Calu3 (cell line): ENCODE measurements around the gene CSTPP1. TPM values are rescaled to one million over a fixed set of nuclear protein-coding genes. Genes with fewer than 3 reads are reported as not detected.
"Not testable (repeated sequence)": the region's sequence is repeated elsewhere in the genome, so short reads cannot be mapped to it uniquely, and the experiment has no call there.

Experiments used
- BruUV-seq: library from RNA; stranded (reverse); fragments of 400-500 nt; replicated peaks from 2 replicates; lab custom pipeline; 2021; lab: Mats Ljungman, UMichigan
- CTCF ChIA-PET: fragments of 300-600 bp; sonication (Branson Sonifier 250); formaldehyde crosslinking; loops from one replicate; lab custom pipeline; 2022; ENCODE audit warnings: antibody characterized with exemption; lab: Charles Lee
- DNase-seq: peaks from one replicate; pipeline ENCODE4 v3.0.0; 2022
- H3K27ac Mint-ChIP-seq: one replicate; pipeline ENCODE4 v1.8.0; 2022; ENCODE audit warnings: mixed read lengths; ENCODE audit not compliant: unreplicated experiment
- H3K27me3 Mint-ChIP-seq: one replicate; pipeline ENCODE4 v1.8.0; 2022; ENCODE audit warnings: mixed read lengths; ENCODE audit not compliant: unreplicated experiment
- H3K36me3 Mint-ChIP-seq: one replicate; pipeline ENCODE4 v1.8.0; 2022; ENCODE audit warnings: mild to moderate bottlenecking, moderate library complexity, mixed read lengths; ENCODE audit not compliant: insufficient read depth, unreplicated experiment
- H3K4me1 Mint-ChIP-seq: one replicate; pipeline ENCODE4 v1.8.0; 2022; ENCODE audit warnings: mild to moderate bottlenecking, low read depth, mixed read lengths; ENCODE audit not compliant: unreplicated experiment
- H3K4me3 Mint-ChIP-seq: one replicate; pipeline ENCODE4 v1.8.0; 2022; ENCODE audit warnings: mild to moderate bottlenecking, low read depth, moderate library complexity, mixed read lengths; ENCODE audit not compliant: unreplicated experiment
- H3K9me3 Mint-ChIP-seq: one replicate; pipeline ENCODE4 v1.8.0; 2022; ENCODE audit warnings: low read depth, mixed read lengths; ENCODE audit not compliant: unreplicated experiment
- intact Hi-C: fragments of 100-400 bp; cut with micrococcal nuclease; formaldehyde crosslinking; loops from one replicate; pipeline ENCODE4 v1.10.0; 2022; ENCODE audit not compliant: unreplicated experiment
- total RNA-seq: library from RNA; stranded (reverse); gene quantifications from 2 replicates; pipeline ENCODE4 v1.2.3, GENCODE V29; 2022
- TF ChIP-seq, protein P1 (sequence below): fragments of 200-600 bp; IDR thresholded peaks from one replicate; pipeline ENCODE4 v1.8.0; 2022; ENCODE audit warnings: antibody characterized with exemption; ENCODE audit not compliant: unreplicated experiment

CSTPP1 gene
- total RNA-seq, 1 experiment from 2014 or later: 23.2 TPM

DNA sequence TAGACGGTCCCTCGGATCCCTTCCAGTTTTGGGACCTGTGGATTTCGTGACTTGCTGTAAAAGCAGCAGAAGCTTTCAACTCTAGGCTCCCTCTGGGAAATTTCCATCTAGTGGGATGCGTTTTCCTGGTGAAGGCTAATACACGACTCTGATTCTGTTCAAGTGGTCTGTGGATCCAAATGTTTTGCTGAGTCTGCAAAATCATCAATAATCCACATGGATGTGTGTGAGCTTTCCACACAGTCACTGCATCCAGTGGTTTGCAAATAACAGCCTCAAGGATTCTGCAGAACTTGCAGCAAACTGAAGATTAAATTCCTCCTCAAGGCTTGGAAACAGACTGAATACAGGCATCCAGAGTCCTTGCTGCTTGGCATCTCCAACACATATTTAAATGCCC, 266.0 kb downstream of the CSTPP1 start:
- Mint-ChIP-seq H3K27ac (no peak overlapping the region), H3K9me3 (no peaks in the 10 kb centered on the region), H3K27me3 (peaks cover 19% of the 10 kb centered on the region), H3K4me1 (no peaks in the 10 kb centered on the region), H3K4me3 (no peak overlapping the region), H3K36me3 (no peaks in the 10 kb centered on the region)
- BruUV-seq: no TSS peak
- TF ChIP-seq, protein P1, sequence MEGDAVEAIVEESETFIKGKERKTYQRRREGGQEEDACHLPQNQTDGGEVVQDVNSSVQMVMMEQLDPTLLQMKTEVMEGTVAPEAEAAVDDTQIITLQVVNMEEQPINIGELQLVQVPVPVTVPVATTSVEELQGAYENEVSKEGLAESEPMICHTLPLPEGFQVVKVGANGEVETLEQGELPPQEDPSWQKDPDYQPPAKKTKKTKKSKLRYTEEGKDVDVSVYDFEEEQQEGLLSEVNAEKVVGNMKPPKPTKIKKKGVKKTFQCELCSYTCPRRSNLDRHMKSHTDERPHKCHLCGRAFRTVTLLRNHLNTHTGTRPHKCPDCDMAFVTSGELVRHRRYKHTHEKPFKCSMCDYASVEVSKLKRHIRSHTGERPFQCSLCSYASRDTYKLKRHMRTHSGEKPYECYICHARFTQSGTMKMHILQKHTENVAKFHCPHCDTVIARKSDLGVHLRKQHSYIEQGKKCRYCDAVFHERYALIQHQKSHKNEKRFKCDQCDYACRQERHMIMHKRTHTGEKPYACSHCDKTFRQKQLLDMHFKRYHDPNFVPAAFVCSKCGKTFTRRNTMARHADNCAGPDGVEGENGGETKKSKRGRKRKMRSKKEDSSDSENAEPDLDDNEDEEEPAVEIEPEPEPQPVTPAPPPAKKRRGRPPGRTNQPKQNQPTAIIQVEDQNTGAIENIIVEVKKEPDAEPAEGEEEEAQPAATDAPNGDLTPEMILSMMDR: no peak
- intact Hi-C loops: no loop called here
- CTCF ChIA-PET: interaction anchor here (0.8 kb wide), 1 partner anchor 14 kb away, joined by 3 read pairs; no protein-coding TSS in a partner anchor
- no peak for DNase-seq

DNA sequence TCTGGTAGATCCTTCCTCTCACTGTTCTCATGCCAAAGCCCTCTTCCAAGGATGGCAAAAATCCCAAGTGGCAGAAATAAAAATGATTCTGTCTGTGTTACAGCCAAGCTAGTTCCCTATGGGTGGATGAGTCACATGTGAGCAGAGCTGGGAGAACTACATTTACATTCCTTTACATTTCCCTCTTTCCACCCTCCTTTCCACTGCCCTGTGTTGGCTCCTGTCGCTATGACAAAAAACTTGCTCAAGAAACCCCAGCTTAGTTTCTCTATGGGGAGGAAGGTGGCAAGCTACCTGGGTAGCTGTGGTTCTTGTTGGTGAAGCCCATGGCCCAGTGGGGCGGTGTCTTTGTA, 268.1 kb downstream of the CSTPP1 start:
- H3K27me3 Mint-ChIP-seq: peaks cover 13% of the 10 kb centered on the region
- no peaks in the 10 kb centered on the region for H3K4me1 Mint-ChIP-seq
- no peak overlapping the region for H3K4me3 Mint-ChIP-seq
- H3K36me3 Mint-ChIP-seq: no peaks in the 10 kb centered on the region
- no peaks in the 10 kb centered on the region for H3K9me3 Mint-ChIP-seq
- DNase-seq: no peak
- BruUV-seq: no TSS peak
- no peak overlapping the region for H3K27ac Mint-ChIP-seq
- CTCF ChIA-PET: interaction anchor here (0.6 to 1.3 kb wide), 3 partner anchors 9 to 69 kb away, joined by 3 to 4 read pairs (median 4); no protein-coding TSS in a partner anchor
- TF ChIP-seq, protein P1: no peak
- intact Hi-C loops: no loop called here

DNA sequence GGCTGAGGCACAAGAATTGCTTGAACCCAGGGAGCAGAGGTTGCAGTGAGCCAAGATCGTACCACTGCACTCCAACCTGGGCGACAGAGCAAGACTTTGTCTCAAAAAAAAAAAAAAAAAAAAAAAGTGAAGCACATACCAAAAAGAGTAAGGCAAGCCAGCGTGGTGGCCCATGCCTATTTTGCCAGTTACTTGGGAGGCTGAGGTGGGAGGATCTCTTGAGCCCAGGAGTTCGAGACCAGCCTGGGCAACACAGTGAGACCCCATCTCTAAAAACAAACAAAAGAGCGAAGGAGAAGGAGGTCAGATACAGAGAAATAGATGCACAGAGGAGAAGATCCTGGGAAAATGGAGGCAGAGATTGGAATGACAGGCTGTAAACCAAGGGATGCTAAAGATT, 270.0 kb downstream of the CSTPP1 start:
- CTCF ChIA-PET: interaction anchor here (0.6 to 0.7 kb wide), 2 partner anchors 24 to 647 kb away, joined by 6 to 7 read pairs; no protein-coding TSS in a partner anchor

DNA sequence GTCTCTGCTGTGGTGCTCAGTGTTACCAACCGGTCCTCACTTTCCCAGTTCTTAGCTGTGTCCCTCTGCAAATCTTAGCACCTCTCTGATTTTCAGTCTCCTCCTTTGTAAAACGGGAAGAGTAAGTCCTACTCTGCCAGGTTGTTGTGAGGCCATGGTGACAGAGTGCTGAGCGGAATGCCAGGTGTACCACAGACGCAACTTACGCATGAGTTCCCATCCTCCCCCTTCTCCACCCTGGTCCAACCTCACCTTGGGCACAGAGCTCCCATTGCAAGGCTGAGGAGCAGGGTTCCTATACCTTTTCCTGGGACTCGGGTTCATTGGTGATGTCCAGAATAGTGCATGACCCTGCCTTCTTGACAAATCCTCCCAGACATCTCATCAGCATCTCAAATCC, 270.9 kb downstream of the CSTPP1 start:
- Mint-ChIP-seq H3K36me3 (no peaks in the 10 kb centered on the region), H3K9me3 (no peaks in the 10 kb centered on the region), H3K27ac (no peak overlapping the region), H3K4me3 (no peak overlapping the region), H3K4me1 (no peaks in the 10 kb centered on the region), H3K27me3 (peaks cover 13% of the 10 kb centered on the region)
- CTCF ChIA-PET: interaction anchor here (0.6 to 0.9 kb wide), 2 partner anchors 52 to 485 kb away, joined by 3 read pairs; no protein-coding TSS in a partner anchor
- no peak for DNase-seq
- TF ChIP-seq, protein P1: no peak
- intact Hi-C loops: no loop called here
- BruUV-seq: no TSS peak

More for the DNA sequence above, 270.0 kb downstream of the CSTPP1 start:
- H3K4me1 Mint-ChIP-seq, H3K9me3 Mint-ChIP-seq, intact Hi-C loops, H3K36me3 Mint-ChIP-seq, H3K27ac Mint-ChIP-seq, H3K4me3 Mint-ChIP-seq, DNase-seq, BruUV-seq: not testable (repeated sequence)
- H3K27me3 Mint-ChIP-seq: peaks cover 13% of the 10 kb centered on the region

DNA sequence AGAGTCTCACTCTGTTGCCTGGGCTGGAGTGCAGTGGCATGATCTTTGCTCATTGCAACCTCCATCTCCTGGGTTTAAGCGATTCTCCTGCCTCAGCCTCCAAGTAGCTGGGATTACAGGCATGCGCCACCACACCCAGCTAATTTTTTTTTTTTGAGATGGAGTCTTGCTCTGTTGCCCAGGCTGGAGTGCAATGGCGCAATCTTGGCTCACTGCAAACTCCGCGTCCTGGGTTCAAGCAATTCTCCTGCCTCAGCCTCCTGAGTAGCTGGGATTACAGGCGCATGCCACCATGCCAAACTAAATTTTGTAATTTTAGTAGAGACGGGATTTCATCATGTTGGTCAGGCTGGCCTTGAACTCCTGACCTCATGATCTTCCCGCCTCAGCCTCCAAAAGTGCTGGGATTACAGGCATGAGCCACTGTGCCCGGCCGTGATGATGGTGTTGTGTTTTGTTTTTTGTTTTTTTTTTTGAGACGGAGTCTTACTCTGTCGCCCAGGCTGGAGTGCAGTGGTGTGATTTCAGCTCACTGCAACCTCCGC, 271.5 kb downstream of the CSTPP1 start:
- H3K27ac Mint-ChIP-seq, DNase-seq, BruUV-seq, H3K36me3 Mint-ChIP-seq, intact Hi-C loops, H3K4me3 Mint-ChIP-seq, H3K4me1 Mint-ChIP-seq, H3K9me3 Mint-ChIP-seq: not testable (repeated sequence)
- CTCF ChIA-PET: interaction anchor here (0.6 to 0.9 kb wide), 2 partner anchors 52 to 484 kb away, joined by 3 read pairs; no protein-coding TSS in a partner anchor
- H3K27me3 Mint-ChIP-seq: peaks cover 13% of the 10 kb centered on the region
